ENCODE results near the gene MBOAT1.
"Not testable (repeated sequence)": the region's sequence is repeated elsewhere in the genome, so short reads cannot be mapped to it uniquely, and the experiment has no call there.

MBOAT1 gene

GRCh38 chr6:20212392-20213111 is at the start of gene MBOAT1:
Gene MBOAT1 (minus strand): TSS chr6:20212469. CDS start chr6:20212234, 235 bp downstream.
- DNase-seq (ENCODE audit: low read depth in 2 of 2) = peak; percentile 51 to 52

- DNase-seq (ENCODE audit: low read depth in 2 of 2) = no peak
Measured at GRCh38 chr6:20261685-20262084, 49.4 kb upstream of the MBOAT1 start.

GRCh38 chr6:20260360-20260759 is 48.1 kb upstream of the MBOAT1 start:
- no peak for DNase-seq (ENCODE audit: low read depth in 2 of 2)

GRCh38 chr6:20259316-20260049 is 47.2 kb upstream of the MBOAT1 start:
- no peak for DNase-seq (ENCODE audit: low read depth in 2 of 2)

GRCh38 chr6:20255428-20255827 is 43.2 kb upstream of the MBOAT1 start:
- DNase-seq (ENCODE audit: low read depth in 2 of 2) = no peak

DNA sequence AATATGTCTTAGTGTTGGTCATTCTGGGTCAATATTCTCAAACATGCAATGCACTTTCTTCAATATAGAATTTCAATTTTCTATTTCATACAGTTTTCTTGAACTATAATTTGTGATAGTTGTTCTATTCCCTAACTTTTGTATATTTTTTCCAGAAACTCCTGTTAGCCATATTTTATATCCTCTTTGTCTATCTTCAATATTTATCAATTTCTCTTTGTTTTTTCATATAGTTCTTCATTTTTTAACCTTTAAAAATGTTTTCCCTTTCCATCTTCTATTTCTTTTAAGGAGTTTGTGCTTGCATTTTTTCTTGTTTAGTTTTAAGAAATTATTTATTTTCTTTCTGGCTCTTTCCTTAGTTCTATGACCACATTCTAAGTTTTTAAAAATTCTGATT is 42.0 kb upstream of the MBOAT1 start:
- no peak for DNase-seq (ENCODE audit: low read depth in 2 of 2)

GRCh38 chr6:20253021-20253420 is 40.8 kb upstream of the MBOAT1 start:
- no peak for DNase-seq (ENCODE audit: low read depth in 2 of 2)

GRCh38 chr6:20252311-20252710 is 40.0 kb upstream of the MBOAT1 start:
- no peak for DNase-seq (ENCODE audit: low read depth in 2 of 2)

GRCh38 chr6:20251525-20251924 is 39.3 kb upstream of the MBOAT1 start:
- no peak for DNase-seq (ENCODE audit: low read depth in 2 of 2)

DNA sequence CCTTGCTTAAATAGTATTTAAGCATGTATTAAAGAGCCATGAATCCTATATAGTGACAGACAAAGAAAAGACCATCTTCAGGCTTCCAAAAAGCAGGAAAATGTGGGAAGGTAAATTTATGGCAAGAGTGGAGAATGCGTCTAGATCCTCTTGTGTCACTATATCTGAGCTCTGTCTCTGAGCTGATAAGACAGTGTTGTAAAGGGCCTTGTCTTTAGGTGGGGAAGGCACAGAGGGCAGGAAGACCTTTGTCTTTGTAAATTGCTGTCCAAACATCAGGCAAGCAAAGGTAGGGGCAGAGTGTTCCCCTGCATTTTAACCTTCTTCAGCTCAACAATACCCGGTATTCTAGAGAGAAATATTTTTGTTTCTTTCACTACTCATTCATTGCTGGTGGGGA is 33.9 kb upstream of the MBOAT1 start:
- no peak for DNase-seq (ENCODE audit: low read depth in 2 of 2)

GRCh38 chr6:20244807-20245681 is 32.8 kb upstream of the MBOAT1 start:
- not testable (repeated sequence) for DNase-seq (ENCODE audit: low read depth in 2 of 2)

- DNase-seq (ENCODE audit: low read depth in 2 of 2) = no peak
Measured at GRCh38 chr6:20243288-20243687, 31.0 kb upstream of the MBOAT1 start.

GRCh38 chr6:20242397-20242796 is 30.1 kb upstream of the MBOAT1 start:
- DNase-seq (ENCODE audit: low read depth in 2 of 2) = no peak

- no peak for DNase-seq (ENCODE audit: low read depth in 2 of 2)
Measured at GRCh38 chr6:20241102-20241501, 28.8 kb upstream of the MBOAT1 start.

DNA sequence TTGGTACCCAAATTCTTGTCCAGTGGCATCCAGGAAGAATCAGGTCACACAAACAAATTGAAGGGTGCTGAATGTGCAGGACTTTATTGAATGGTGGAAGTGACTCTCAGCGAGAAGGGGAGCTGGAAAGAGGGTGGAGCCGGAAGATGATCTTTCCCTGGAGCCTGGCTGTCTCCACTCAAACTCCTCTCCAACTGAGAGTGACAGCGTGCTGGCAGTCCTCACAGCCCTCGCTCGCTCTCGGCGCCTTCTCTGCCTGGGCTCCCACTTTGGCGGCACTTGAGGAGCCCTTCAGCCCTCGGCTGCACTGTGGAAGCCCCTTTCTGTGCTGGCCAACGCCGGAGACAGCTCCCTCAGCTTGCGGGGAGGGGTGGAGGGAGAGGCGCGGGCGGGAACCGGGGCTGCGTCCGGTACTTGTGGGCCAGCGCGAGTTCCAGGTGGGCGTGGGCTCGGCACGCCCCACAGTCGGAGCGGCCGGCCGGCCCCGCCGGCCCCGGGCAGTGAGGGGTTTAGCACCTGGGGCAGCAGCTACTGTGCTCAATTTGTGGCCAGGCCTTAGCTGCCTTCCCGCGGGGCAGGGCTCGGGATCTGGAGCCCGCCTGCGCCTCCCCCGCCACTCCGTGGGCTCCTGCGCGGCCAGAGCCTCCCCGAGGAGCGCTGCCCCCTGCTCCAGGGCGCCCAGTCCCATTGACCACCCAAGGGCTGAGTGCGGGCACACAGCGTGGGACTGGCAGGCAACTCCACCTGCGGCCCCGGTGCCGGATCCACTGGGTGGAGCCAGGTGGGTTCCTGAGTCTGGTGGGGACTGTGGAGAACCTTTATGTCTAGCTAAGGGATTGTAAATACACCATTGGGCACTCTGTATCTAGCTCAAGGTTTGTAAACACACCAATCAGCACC is 26.7 kb upstream of the MBOAT1 start:
- no peak for DNase-seq (ENCODE audit: low read depth in 2 of 2)

- DNase-seq (ENCODE audit: low read depth in 2 of 2) = no peak
Measured at GRCh38 chr6:20237677-20238460, 25.6 kb upstream of the MBOAT1 start.

DNA sequence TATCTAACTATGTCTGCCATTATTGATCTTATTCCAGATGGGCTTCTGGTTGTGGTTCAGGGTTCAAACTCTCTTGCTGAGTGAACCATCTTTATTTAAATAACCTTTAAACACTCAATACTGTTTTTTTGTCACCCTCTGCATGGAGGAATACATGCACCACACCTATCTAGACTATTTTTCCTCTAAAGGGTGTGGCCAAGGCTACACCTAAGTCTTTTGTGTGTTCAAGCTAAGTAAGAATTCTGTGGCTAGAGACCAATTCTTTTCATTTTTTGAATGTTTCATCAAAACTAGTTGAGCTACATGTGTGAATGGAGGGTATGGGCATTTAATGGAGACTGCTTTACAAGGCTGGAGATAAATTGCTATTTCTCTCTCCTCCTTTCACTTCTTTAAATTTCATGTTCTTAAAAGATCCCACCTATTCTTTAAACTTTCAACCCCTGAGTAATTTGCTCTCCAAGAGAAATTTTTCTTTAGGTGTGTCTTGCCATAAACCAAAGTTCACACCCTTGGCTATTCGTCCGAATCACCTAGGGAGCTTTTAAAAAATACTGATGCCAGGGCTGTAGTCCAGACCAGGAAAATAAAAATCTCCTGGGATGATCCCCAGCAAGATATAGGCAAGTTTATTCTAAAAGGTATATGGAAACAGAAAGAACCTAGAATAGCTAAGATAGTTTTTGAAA is 24.8 kb upstream of the MBOAT1 start:
- DNase-seq (ENCODE audit: low read depth in 2 of 2) = no peak

DNA sequence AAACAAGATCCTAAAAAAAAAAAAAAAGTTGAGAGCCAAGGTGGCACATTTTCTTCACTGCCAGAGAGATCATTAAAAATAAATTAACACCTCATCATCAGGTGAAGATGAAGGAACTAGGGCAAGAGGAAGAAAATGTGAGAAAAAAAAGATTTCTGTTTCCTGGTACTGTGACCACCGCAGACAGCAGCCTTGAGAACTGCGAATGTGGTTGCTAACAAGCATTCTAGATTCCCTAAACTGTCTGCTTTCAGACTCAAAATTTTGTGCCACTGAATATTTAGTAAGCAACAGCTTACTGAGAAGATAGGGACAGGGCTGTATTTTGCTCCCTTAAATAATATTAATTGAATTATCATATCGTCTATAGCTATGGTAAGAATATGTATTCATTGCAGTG is 24.1 kb upstream of the MBOAT1 start:
- no peak for DNase-seq (ENCODE audit: low read depth in 2 of 2)

DNA sequence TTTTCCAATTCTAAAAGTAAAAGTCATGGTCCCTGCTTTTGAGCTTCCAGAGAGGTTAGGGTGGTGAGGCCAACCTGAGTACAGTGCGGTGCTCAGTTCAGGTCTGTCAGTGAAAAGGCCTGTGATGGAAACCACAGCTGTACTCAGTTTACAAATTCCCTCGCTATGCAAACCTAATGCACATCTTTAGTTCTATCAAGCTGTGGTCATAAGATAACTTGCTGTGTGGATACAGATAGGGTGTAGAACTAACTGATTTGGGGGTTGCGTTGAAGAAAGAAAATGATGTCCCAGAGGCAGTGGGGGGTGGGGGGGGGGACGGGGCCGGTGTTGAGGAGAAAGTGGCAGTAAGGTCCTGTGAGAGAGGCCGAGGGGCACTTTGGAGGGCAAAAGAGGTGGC is 22.8 kb upstream of the MBOAT1 start:
- DNase-seq (ENCODE audit: low read depth in 2 of 2) = no peak

- DNase-seq (ENCODE audit: low read depth in 2 of 2) = no peak
Measured at GRCh38 chr6:20234136-20234535, 21.9 kb upstream of the MBOAT1 start.
